ENCODE data around the gene CCS.

GRCh38 chr11:66637557-66638176 is 44.7 kb downstream of the CCS start:
- TF ChIP-seq CTCF (IDR thresholded peaks at IDR 0.05): peak in 1 of 7 experiments; percentile 8
- TF ChIP-seq POLR2AphosphoS5 (IDR thresholded peaks at IDR 0.05): no peak
